ENCODE results near the gene CDC42SE2.
"Not testable (repeated sequence)": the region's sequence is repeated elsewhere in the genome, so short reads cannot be mapped to it uniquely, and the experiment has no call there.

Gene CDC42SE2

DNA sequence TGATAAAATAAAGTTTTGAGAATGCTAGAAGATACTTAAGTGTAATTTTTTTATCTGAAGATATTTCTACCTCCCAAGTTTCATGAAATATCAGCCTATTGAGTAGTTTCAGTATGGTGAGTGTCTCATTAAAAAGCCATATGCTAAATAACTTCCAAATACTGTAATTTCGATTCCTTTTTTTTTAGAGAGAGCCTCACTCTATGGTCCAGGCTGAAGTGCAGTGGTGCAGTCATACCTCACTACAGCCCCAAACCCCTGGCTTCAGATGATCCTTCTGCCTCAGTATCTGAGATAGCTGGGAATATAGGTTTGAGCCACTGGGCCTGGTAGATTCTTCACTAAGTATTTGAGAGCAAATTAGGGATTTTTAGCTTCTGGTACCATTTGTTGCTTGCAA lies 24.5 kb downstream of the CDC42SE2 start:
- H3K4me3 ChIP-seq (ENCODE audit: low read length), result no peak overlapping the region
- no peaks in the 10 kb centered on the region for H3K4me1 ChIP-seq (ENCODE audit: insufficient read depth, low read length)
- H2AFZ ChIP-seq (ENCODE audit: low read depth, low read length), result no peak overlapping the region

DNA sequence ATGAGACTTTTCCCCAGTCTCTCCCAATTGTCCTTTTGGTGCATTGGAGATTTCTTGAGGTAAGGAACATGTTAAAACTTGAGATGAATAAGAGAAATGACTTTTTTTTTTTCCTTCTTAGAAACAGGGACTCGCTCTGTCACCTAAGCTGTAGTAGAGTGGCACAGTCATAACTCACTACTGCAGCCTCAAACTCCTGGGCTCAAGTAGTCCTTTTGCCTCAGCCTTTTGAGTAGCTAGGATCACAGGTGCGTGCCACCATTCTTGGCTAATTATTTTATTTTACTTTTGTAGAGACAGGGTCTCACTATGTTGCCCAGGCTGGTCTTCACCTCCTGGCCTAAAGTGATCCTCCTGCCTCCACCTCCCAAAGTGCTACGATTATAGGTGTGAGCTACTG lies 25.9 kb downstream of the CDC42SE2 start:
- Histone ChIP-seq H3K4me1 (ENCODE audit: insufficient read depth, low read length) (no peaks in the 10 kb centered on the region), H3K27me3 (ENCODE audit: insufficient read depth, low read length) (no peaks in the 10 kb centered on the region), H3K9me3 (ENCODE audit: low read length) (peaks cover 2% of the 10 kb centered on the region), H2AFZ (ENCODE audit: low read depth, low read length) (no peak overlapping the region), H3K4me3 (ENCODE audit: low read length) (no peak overlapping the region), H3K36me3 (ENCODE audit: insufficient read depth, low read length) (peaks cover 6% of the 10 kb centered on the region)

More for the DNA sequence above, 24.5 kb downstream of the CDC42SE2 start:
- peaks cover 6% of the 10 kb centered on the region for H3K36me3 ChIP-seq (ENCODE audit: insufficient read depth, low read length)
- H3K9me3 ChIP-seq (ENCODE audit: low read length), result peaks cover 2% of the 10 kb centered on the region
- no peaks in the 10 kb centered on the region for H3K27me3 ChIP-seq (ENCODE audit: insufficient read depth, low read length)

DNA sequence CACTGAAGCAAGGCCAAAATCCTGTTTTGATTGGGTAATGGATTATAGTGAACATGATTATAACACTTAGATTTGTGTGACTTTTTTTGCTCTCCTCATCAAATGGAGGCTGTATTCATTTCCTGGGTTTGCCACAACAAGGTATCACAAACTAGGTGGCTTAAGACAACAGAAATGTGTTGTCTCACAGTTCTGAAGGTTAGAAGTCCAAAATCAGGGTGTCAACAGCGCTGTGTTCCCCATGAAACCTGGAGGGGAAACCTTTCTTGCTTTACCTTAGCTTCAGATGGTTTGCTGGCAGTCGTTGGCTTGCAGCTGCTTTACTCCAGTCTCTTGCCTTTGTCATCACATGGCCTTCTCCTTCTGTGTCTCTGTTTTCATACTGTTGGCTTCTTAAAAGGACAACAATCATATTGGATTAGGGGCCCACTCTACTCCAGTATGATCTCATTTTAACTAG lies 32.4 kb downstream of the CDC42SE2 start:
- Histone ChIP-seq H2AFZ (ENCODE audit: low read depth, low read length) (no peak overlapping the region), H3K36me3 (ENCODE audit: insufficient read depth, low read length) (no peaks in the 10 kb centered on the region), H3K4me3 (ENCODE audit: low read length) (no peak overlapping the region), H3K4me1 (ENCODE audit: insufficient read depth, low read length) (no peaks in the 10 kb centered on the region), H3K9me3 (ENCODE audit: low read length) (peaks cover 3% of the 10 kb centered on the region), H3K27me3 (ENCODE audit: insufficient read depth, low read length) (no peaks in the 10 kb centered on the region)

DNA sequence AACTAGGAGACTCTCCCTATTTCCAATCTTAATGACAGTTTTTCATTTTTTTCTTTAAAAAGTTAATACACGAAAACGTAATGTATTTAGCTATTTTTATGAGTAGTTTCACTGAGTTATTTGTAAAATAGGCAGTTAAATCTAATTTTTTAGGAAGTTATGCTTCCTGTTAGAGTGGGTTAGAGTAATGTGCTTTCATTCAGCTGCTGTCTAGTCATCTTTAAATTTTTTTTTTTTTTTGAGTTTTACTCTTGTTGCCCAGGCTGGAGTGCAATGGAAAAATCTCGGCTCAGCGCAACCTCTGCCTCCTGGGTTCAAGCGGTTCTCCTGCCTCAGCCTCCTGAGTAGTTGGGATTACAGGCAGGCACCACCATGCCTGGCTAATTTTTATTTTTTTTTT lies 34.0 kb downstream of the CDC42SE2 start:
- H3K9me3 ChIP-seq (ENCODE audit: low read length), result peaks cover 3% of the 10 kb centered on the region
- no peaks in the 10 kb centered on the region for H3K4me1 ChIP-seq (ENCODE audit: insufficient read depth, low read length)
- H3K4me3 ChIP-seq (ENCODE audit: low read length), result no peak overlapping the region
- no peaks in the 10 kb centered on the region for H3K27me3 ChIP-seq (ENCODE audit: insufficient read depth, low read length)
- H3K36me3 ChIP-seq (ENCODE audit: insufficient read depth, low read length), result no peaks in the 10 kb centered on the region
- no peak overlapping the region for H2AFZ ChIP-seq (ENCODE audit: low read depth, low read length)

DNA sequence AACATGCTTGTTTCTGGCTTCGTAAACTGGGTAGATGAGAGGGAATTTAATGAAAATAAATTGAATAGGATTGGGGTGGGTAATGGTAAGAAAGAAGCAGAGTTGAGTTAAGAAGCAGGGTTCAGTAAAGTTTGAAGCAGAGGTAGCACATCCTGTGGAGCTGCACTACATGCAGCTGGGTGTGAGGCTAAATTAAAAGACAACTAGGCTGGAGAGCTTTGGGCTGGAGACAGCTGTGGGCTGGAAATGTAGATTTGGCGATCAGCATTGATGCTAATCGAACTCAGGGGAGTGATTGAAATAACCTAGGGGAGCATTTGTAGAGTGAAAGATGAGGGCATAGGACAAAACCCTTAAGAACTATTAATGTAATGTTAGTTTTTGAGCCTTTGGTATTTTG lies 35.6 kb downstream of the CDC42SE2 start:
- H3K9me3 ChIP-seq (ENCODE audit: low read length), result peaks cover 3% of the 10 kb centered on the region
- no peaks in the 10 kb centered on the region for H3K4me1 ChIP-seq (ENCODE audit: insufficient read depth, low read length)
- H3K27me3 ChIP-seq (ENCODE audit: insufficient read depth, low read length), result no peaks in the 10 kb centered on the region
- H3K4me3 ChIP-seq (ENCODE audit: low read length), result no peak overlapping the region
- no peak overlapping the region for H2AFZ ChIP-seq (ENCODE audit: low read depth, low read length)
- H3K36me3 ChIP-seq (ENCODE audit: insufficient read depth, low read length), result no peaks in the 10 kb centered on the region

DNA sequence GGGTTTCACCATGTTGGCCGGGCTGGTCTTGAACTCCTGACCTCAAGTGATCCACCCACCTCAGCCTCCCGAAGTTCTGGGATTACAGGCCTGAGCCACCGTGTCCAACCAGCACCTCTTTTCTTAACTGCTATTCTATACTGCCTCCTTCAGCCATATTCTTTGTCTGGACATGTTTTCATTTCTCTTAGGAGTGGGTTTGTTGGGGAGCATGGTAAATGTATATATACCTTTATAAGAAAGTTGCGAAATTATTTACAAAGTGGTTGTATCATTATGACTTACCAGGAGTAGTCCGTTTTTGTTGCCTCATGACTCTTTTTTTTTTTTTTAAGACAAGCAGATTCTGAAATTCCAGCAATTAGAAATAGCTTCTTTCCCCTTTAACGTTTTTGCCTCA lies 38.7 kb downstream of the CDC42SE2 start:
- Histone ChIP-seq H3K9me3 (ENCODE audit: low read length) (peaks cover 2% of the 10 kb centered on the region), H3K36me3 (ENCODE audit: insufficient read depth, low read length) (no peaks in the 10 kb centered on the region), H3K4me3 (ENCODE audit: low read length) (no peak overlapping the region), H3K27me3 (ENCODE audit: insufficient read depth, low read length) (no peaks in the 10 kb centered on the region), H2AFZ (ENCODE audit: low read depth, low read length) (no peak overlapping the region), H3K4me1 (ENCODE audit: insufficient read depth, low read length) (no peaks in the 10 kb centered on the region)

DNA sequence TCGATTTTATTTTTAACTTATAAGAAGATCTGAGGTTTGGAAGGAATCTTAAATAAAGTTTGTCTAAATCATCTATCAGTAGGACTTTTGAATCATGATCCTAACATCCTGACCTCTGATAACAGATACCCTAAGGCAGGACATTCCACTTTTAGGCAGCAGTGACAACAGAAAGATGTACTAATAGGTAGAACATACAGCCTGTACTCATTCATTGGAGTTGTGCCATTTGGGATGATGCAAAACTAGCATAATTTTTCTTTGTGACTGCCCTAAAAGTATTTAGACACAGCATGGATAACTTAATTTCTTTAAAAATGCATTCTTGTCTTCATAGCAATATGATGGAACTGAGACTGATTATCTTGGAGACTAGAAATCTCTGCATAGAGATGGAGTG lies 39.7 kb downstream of the CDC42SE2 start:
- Histone ChIP-seq H3K4me3 (ENCODE audit: low read length) (no peak overlapping the region), H3K27me3 (ENCODE audit: insufficient read depth, low read length) (no peaks in the 10 kb centered on the region), H3K36me3 (ENCODE audit: insufficient read depth, low read length) (no peaks in the 10 kb centered on the region), H3K9me3 (ENCODE audit: low read length) (peaks cover 2% of the 10 kb centered on the region), H2AFZ (ENCODE audit: low read depth, low read length) (no peak overlapping the region), H3K4me1 (ENCODE audit: insufficient read depth, low read length) (no peaks in the 10 kb centered on the region)

DNA sequence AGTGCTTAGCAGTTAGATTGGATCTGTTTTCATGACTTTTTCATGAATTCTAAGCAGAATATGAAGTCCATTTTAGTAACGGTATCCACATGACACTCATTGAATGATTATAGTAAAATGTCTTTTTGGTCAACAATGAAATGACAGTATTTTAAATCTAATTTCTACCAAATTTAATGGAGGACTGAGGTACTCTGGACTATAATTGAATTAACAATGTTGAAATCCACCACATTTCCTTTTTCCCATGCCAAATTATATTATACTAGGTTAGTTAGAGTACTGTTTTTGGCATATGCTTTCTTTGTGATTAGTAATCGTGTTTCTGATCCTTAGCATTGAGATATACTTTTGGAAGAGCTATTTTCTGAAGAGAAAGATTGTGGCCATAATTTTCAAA lies 40.6 kb downstream of the CDC42SE2 start:
- no peaks in the 10 kb centered on the region for H3K27me3 ChIP-seq (ENCODE audit: insufficient read depth, low read length)
- H3K4me1 ChIP-seq (ENCODE audit: insufficient read depth, low read length), result no peaks in the 10 kb centered on the region
- peaks cover 2% of the 10 kb centered on the region for H3K9me3 ChIP-seq (ENCODE audit: low read length)
- no peak overlapping the region for H2AFZ ChIP-seq (ENCODE audit: low read depth, low read length)
- H3K36me3 ChIP-seq (ENCODE audit: insufficient read depth, low read length), result no peaks in the 10 kb centered on the region
- H3K4me3 ChIP-seq (ENCODE audit: low read length), result no peak overlapping the region

DNA sequence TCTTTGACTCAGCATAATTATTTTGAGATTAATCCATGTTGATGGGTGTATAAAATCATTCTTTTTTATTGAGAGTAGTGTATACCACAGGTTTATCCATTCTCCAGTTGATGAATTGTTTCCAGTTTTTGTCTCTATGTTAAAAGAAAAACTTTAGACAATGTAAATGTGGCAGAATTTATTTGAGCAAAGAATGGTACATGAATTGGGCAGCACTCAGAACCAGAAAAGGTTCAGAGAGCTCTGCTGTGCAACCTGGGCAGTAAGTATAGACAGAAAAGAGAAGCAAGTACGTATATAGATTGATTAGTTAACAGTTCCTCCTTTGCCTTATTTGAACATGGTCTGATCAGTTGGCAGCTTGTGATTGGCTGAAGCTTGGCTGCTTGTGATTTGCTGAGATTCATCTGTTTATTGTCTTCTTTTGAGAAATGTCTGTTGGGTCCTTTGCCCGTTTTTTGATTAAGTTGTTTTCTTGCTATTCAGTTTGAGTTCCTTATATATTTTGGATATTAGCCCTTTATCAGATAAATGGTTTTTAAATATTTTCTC lies 41.4 kb downstream of the CDC42SE2 start:
- no peaks in the 10 kb centered on the region for H3K36me3 ChIP-seq (ENCODE audit: insufficient read depth, low read length)
- H2AFZ ChIP-seq (ENCODE audit: low read depth, low read length), result no peak overlapping the region
- peaks cover 2% of the 10 kb centered on the region for H3K9me3 ChIP-seq (ENCODE audit: low read length)
- no peaks in the 10 kb centered on the region for H3K4me1 ChIP-seq (ENCODE audit: insufficient read depth, low read length)
- H3K27me3 ChIP-seq (ENCODE audit: insufficient read depth, low read length), result no peaks in the 10 kb centered on the region
- no peak overlapping the region for H3K4me3 ChIP-seq (ENCODE audit: low read length)

DNA sequence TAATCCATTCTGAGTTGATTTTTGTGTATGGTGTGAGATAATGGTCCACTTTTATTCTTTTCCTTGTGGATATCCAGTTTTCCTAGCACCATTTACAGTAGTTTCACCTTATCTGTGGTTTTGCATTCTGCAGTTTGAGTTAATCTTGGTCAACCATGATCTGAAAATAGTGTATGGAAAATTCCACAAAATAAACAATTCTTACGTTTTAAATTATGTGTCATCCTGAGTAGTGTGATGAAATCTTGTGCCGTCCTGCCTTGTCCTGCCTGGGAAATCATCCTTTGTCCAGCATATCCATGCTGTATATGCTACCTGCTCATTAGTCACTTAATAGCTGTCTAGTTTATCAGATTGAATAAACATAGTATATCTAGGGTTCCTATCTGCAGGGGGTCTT lies 42.1 kb downstream of the CDC42SE2 start:
- Histone ChIP-seq H3K27me3 (ENCODE audit: insufficient read depth, low read length) (no peaks in the 10 kb centered on the region), H3K9me3 (ENCODE audit: low read length) (peaks cover 2% of the 10 kb centered on the region), H2AFZ (ENCODE audit: low read depth, low read length) (no peak overlapping the region), H3K4me1 (ENCODE audit: insufficient read depth, low read length) (no peaks in the 10 kb centered on the region), H3K4me3 (ENCODE audit: low read length) (no peak overlapping the region), H3K36me3 (ENCODE audit: insufficient read depth, low read length) (no peaks in the 10 kb centered on the region)

DNA sequence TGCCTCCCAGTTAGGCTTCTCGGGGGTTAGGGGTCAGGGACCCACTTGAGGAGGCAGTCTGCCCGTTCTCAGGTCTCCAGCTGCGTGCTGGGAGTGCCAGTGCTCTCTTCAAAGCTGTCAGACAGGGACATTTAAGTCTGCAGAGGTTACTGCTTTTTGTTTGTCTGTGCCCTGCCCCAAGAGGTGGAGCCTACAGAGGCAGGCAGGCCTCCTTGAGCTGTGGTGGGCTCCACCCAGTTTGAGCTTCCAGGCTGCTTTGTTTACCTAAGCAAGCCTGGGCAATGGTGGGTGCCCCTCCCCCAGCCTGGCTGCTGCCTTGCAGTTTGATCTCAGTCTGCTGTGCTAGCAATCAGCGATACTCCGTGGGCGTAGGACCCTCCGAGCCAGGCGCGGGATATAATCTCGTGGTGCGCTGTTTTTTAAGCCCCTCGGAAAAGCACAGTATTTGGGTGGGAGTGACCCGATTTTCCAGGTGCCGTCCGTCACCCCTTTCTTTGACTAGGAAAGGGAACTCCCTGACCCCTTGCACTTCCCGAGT lies 48.5 kb downstream of the CDC42SE2 start:
- H3K36me3 ChIP-seq (ENCODE audit: insufficient read depth, low read length); H3K27me3 ChIP-seq (ENCODE audit: insufficient read depth, low read length); H3K4me1 ChIP-seq (ENCODE audit: insufficient read depth, low read length); H3K4me3 ChIP-seq (ENCODE audit: low read length); H3K9me3 ChIP-seq (ENCODE audit: low read length); H2AFZ ChIP-seq (ENCODE audit: low read depth, low read length): not testable (repeated sequence)

DNA sequence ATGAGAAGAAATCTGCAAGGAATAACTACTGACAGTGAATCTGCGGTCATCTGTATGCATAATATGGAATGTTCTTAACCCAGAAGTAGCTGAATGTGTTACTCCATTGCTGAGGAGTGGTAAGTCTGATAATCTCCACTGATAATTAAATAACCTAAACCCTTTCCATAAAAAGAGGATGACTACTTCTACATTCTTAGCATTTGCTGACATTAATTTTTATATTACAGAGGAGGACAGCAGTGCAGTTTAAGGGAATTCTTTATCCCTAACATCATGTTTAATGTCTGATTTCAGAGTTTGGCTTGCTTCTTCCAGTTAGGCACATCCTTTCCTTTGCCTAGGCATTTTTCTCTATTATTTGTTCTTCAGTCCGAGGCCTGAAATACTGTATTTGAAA lies 52.2 kb downstream of the CDC42SE2 start:
- peaks cover 6% of the 10 kb centered on the region for H3K9me3 ChIP-seq (ENCODE audit: low read length)

DNA sequence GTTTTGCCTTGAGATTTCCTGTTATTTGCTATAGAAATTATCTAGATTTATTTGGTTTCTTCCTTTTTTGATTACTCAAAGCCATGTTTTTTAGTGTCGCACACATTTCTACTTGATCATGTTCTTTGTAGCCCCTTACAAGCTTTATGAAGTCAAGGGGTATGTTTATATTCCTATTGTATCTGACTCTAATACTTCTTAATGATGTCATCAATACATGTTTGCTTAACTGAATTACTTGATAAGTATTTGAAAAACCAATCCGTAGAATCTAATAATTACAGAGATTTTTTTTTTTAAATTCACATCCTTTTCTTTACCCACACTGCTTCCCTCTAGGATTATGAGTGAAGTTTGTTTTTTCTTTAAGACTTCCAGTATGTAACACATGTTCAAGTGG lies 53.0 kb downstream of the CDC42SE2 start:
- Histone ChIP-seq H3K9me3 (ENCODE audit: low read length) (peaks cover 6% of the 10 kb centered on the region), H3K4me1 (ENCODE audit: insufficient read depth, low read length) (peaks cover 8% of the 10 kb centered on the region), H3K36me3 (ENCODE audit: insufficient read depth, low read length) (peaks cover 19% of the 10 kb centered on the region), H3K27me3 (ENCODE audit: insufficient read depth, low read length) (no peaks in the 10 kb centered on the region), H2AFZ (ENCODE audit: low read depth, low read length) (no peak overlapping the region), H3K4me3 (ENCODE audit: low read length) (no peak overlapping the region)

More for the DNA sequence above, 52.2 kb downstream of the CDC42SE2 start:
- Histone ChIP-seq H3K4me1 (ENCODE audit: insufficient read depth, low read length) (peaks cover 8% of the 10 kb centered on the region), H3K4me3 (ENCODE audit: low read length) (no peak overlapping the region), H3K36me3 (ENCODE audit: insufficient read depth, low read length) (peaks cover 19% of the 10 kb centered on the region), H3K27me3 (ENCODE audit: insufficient read depth, low read length) (no peaks in the 10 kb centered on the region), H2AFZ (ENCODE audit: low read depth, low read length) (no peak overlapping the region)

DNA sequence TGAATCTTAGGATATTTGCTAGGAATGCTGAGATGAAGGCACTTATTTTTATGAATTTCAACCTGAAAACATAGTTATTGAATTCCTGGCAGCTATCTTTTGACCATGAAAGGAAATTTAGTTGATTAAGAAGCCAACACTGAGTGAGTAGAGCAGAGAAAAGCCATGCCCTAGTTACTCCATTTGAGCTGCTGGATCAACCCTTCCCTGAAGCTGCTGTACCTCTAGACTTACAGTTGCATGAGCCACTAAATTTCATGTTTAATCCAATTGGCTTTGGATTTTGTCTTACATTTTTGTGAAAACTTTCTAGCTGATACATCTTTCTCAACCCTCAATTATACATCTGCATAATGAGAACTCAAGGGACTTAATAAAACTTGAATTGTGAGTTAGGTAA lies 54.6 kb downstream of the CDC42SE2 start:
- Histone ChIP-seq H3K27me3 (ENCODE audit: insufficient read depth, low read length) (no peaks in the 10 kb centered on the region), H3K4me1 (ENCODE audit: insufficient read depth, low read length) (peaks cover 18% of the 10 kb centered on the region), H3K4me3 (ENCODE audit: low read length) (no peak overlapping the region), H3K9me3 (ENCODE audit: low read length) (peaks cover 6% of the 10 kb centered on the region), H2AFZ (ENCODE audit: low read depth, low read length) (no peak overlapping the region), H3K36me3 (ENCODE audit: insufficient read depth, low read length) (peaks cover 19% of the 10 kb centered on the region)
